Bone marrow (tissue), 2 donors: ENCODE results near the gene FGGY.

Experiments
- DNase-seq, 2 donors: peaks; one replicate each; lab custom pipeline; 2025; lab: John Stamatoyannopoulos, UW

The FGGY gene

GRCh38 chr1:59414406-59415133 lies 117.7 kb downstream of the FGGY start:
- DNase-seq: no peak

DNA sequence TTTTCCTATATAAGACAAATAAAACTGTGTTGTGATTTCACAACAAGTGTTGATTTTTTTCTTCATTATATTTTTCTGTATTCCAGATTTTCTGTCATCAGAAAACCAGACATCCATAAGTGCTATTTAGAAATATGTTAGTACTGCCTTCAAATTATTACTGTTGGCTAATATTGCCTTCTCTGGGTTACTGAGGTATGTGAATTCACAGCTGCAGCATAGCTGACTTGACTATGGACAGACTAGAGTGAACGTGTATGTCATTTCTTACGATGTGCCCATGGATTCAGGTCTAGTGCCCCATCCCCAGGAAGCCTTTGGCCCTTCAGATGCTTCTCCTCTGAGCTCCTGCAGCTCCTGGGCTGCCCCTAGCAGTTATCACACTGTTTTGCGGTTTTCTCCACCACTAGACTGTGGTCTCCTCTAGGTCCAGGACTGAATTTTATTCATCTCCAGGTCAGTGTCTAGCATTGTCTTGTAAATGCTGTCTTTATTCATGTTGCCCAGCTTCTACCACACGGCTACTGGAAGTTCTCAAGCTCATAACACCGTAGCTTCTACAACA lies 118.5 kb downstream of the FGGY start:
- DNase-seq: no peak

DNA sequence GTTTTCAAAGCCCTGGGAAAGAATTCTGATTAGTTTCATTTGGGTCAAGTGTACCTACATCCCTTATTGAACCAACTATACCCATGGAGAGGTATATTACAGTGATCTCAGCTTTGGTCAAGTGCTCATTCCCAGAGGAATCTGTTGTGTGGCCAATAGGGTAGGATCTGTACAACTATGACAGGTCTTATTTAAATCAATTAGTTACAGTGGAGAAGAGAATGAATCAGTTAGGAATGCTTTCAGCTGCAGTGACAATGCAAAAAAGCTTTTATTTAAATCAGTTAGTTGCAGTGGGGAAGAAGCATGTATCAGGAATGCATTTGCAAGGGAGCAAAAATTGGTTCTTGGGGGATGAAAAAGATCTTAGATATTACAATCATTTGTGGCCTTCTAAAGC lies 119.0 kb downstream of the FGGY start:
- no peak for DNase-seq

DNA sequence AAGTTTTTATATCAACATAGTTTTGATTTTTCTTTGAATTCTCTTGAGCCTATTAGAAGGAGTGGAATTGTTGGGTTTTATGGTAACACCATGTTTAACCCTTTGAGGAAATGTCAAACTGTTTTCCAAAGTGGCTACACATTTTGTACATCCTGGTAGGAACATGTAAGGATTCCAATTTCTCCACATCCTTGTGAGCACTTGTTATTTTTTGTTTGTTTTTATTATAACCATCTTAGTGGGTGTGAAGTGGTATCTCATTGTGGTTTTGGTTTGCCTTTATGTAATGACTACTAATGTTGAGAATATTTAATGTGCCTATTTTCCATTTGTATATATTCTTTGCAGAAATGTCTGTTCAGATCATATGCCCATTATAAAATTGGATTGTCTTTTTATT lies 120.5 kb downstream of the FGGY start:
- no peak for DNase-seq

DNA sequence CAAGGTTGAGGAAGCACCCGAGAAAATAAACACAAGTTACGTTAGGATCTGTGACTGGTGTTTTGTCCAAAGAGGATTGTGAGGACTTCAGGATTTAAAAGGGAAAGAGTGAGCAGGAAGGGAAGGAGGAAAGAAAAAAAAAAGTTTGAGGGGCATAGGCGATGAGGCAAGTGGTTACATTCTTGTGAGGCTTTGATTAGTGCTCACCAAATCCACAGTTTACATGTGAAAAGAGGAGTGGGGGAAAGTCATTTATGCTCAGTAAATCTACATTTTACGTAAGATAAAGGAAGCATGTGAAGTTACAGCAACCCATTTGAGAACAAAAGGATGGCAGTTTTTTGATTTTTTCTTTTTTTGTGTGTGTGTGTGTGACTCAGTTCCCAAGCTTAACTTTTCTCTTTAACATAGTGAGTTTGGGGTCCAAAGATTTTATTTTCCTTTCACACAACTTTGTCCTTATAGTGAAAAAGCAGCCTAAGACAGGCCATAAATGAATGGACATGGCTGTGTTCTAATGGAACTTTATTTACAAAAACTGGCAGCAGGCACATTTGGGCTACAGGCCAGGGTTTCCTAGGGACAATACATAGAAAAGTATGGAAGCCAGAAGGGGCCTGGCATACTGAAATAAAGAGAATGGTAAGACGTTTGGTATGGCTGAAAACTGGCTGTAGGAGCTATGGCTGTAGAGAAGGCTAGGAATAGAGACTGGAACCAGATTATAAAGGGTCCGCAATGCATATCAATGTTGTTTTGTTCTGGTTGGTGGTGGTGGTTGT lies 121.7 kb downstream of the FGGY start:
- no peak for DNase-seq

GRCh38 chr1:59419361-59420140 lies 122.7 kb downstream of the FGGY start:
- no peak for DNase-seq

- DNase-seq: no peak
Observed at GRCh38 chr1:59421232-59421920, 124.5 kb downstream of the FGGY start.

DNA sequence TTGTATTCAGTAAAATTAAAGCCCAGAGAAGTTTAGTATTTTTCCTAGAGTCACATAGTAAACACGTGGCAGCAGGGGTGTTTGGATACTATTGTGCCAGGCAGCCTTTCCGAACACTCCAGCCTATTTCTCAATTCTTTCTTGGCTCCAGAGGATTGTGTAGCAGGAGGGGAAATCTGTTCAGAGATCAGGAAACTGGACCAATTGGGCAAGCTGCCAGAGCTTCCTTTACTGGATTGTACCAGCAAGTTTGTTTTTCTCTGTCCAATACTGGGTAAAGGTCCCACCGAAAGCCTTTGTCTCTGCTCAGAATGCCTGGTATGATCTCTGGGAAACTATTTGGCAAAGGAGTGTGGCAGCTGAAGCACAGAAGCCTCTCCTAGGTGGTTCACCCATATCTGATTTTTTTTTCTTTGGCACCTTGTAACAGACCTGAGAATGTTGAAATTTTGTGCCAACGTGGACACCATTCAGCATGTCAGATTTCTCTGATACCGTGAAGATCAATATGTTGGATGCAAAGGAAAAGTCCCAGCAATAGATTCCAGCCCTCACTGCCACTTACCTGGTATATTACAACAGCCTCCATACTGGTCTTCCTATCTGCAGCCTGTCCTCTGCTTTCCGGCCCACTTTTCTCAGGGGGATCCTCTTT lies 126.2 kb downstream of the FGGY start:
- DNase-seq: no peak

DNA sequence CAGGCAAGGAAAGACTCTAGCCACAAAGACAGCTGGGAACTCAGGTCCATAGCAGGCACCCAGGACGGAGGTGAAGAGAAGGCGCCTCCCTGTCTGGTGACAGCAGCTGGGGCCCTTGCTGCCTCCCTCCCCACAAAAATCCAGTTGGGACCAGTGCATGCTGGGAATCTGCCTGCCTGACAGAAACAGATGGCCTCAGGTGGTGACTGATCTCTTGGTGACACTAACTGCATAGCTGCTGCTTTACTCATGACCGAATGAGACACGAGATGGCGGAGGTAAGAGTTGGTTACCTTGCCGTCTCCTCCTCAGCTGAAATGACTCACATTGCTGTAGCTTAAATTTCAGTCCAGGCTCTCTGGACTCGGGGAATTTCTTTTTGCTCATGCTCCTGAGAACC lies 130.3 kb downstream of the FGGY start:
- no peak for DNase-seq

DNA sequence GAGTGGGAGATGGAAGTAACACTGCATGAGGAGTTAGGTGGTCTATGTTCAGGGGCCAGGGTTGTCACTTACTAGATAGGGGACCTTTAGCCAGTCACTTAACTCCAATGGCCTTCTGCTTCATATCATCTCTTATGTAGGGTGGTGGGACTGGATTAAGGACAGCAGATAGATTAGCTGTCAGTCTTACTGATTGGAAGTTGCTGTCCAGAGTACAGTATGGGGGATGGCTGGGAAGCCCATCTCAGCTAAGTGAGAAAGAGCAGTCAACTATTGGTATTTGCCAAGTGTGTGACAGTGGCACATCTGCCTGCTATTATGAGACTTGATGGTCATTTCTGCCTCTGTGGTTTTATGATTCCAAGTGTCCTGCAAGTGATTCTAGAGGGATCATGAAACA lies 130.9 kb downstream of the FGGY start:
- DNase-seq: no peak

GRCh38 chr1:59428828-59429227 lies 131.9 kb downstream of the FGGY start:
- no peak for DNase-seq

DNA sequence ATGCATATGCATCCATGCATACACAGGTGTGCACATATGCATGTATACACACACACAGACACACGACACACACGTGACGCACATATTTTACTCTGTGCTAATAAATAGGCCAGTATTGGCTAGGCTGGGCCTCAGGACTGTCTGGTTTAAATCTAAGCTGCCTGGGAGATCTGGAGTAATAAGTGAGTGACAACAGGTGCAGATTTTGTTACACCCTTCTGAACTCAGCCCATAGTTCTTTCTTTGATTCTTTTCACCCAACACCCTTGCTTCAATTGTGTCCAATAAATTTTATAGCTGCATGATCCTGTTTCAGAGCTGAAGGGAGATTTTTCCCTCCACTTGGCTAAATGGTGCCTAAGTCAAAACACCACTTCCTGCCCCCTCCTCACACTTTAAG lies 132.8 kb downstream of the FGGY start:
- no peak for DNase-seq

GRCh38 chr1:59431566-59432294 lies 134.8 kb downstream of the FGGY start:
- no peak for DNase-seq

GRCh38 chr1:59432531-59433439 lies 135.9 kb downstream of the FGGY start:
- no peak for DNase-seq

DNA sequence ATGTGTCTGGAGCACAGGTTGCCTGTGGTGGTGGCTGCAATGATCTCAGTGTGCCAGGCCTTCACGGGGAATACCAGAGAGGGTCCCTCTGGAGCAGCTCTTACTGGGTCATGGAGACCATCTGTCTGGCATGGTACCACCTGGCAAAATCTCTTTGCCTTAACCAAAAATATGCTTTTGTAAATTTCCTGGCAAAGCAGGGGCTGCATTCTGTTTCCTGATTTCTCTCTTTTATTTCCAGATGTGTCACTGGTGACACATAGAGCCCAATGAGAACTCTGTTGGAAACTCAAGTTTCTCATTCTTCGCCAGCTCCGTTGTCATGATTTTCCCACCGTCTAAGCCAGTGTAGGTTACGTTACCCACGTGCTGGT lies 136.5 kb downstream of the FGGY start:
- no peak for DNase-seq

GRCh38 chr1:59434336-59434735 lies 137.4 kb downstream of the FGGY start:
- no peak for DNase-seq

GRCh38 chr1:59436637-59437036 lies 139.7 kb downstream of the FGGY start:
- DNase-seq: no peak

GRCh38 chr1:59438058-59438560 lies 141.2 kb downstream of the FGGY start:
- no peak for DNase-seq

- no peak for DNase-seq
Observed at GRCh38 chr1:59442492-59442891, 145.6 kb downstream of the FGGY start.
